B cell (primary cell): ENCODE data around the gene IL11. TPM values are rescaled to one million over a fixed set of nuclear protein-coding genes. Genes with fewer than 3 reads are reported as not detected.

Source experiments
- ATAC-seq: fragments of 200-7000 bp; cut with Tn5 transposase; one replicate; pipeline ENCODE4 v1.10.0; 2021; ENCODE audit warnings: low read depth, mild to moderate bottlenecking, moderate number of reproducible peaks, moderate library complexity
- CTCF ChIA-PET: fragments of 350-600 bp; sonication (Branson Sonifier 250); formaldehyde crosslinking; loops from one replicate; lab custom pipeline; 2021; ENCODE audit warnings: antibody characterized with exemption, inconsistent platforms; lab: Charles Lee
- POLR2A ChIA-PET: fragments of 350-600 bp; sonication (Branson Sonifier 250); formaldehyde crosslinking; loops from one replicate; lab custom pipeline; 2021; ENCODE audit warnings: antibody characterized with exemption; lab: Charles Lee
- DNase-seq: peaks from one replicate; pipeline ENCODE4 v3.0.0; 2013
- H2AFZ ChIP-seq: 2 replicates; pipeline ENCODE4 v1.6.1; 2012; ENCODE audit warnings: mild to moderate bottlenecking, low read depth, low read length; ENCODE audit not compliant: insufficient read depth, poor library complexity, severe bottlenecking
- H3K27ac ChIP-seq, 2 donors: 1 replicate in 1 of 2; 2 replicates in 1 of 2; pipeline ENCODE4 v1.5.1; 2012 to 2013; ENCODE audit warnings: low read length in 2 of 2, mild to moderate bottlenecking in 2 of 2, moderate library complexity in 1 of 2
- H3K27me3 ChIP-seq, 4 experiments: fragments of 200-600 bp in 1 of 4; sonication (generic) in 1 of 4; replicated peaks in 1 of 4; 1 replicate in 2 of 4; 2 replicates in 2 of 4; pipeline versions ENCODE4 v1.6.1 to v1.7.0; 2013 to 2016; ENCODE audit warnings: low read length in 3 of 4, mild to moderate bottlenecking in 2 of 4, mixed read lengths in 1 of 4, moderate library complexity in 1 of 4; ENCODE audit not compliant: insufficient read depth in 4 of 4, control insufficient read depth in 3 of 4; ENCODE audit errors: control extremely low read depth in 1 of 4
- H3K36me3 ChIP-seq, 2 experiments: replicated peaks in 1 of 2; 1 replicate in 1 of 2; 2 replicates in 1 of 2; pipeline versions ENCODE4 v1.6.1 to v1.7.1; 2013; ENCODE audit warnings: low read length in 1 of 2; ENCODE audit not compliant: insufficient read depth in 2 of 2, control insufficient read depth in 1 of 2; ENCODE audit errors: control extremely low read depth in 1 of 2, extremely low read depth in 1 of 2
- H3K4me1 ChIP-seq, 2 donors: fragments of 200-600 bp in 1 of 2; sonication (generic) in 1 of 2; 1 replicate in 1 of 2; 2 replicates in 1 of 2; pipeline versions ENCODE4 v1.5.1 to v1.6.1; 2013 to 2017; ENCODE audit warnings: low read length in 2 of 2; ENCODE audit not compliant: control insufficient read depth in 2 of 2, insufficient read depth in 2 of 2
- H3K4me2 ChIP-seq: replicated peaks from 2 replicates; pipeline ENCODE3; 2012; ENCODE audit warnings: mild to moderate bottlenecking, low read depth, low read length; ENCODE audit not compliant: poor library complexity, severe bottlenecking
- H3K4me3 ChIP-seq, 5 experiments: fragments of 200-600 bp in 1 of 5; sonication (generic) in 1 of 5; 1 replicate in 3 of 5; 2 replicates in 2 of 5; pipeline versions ENCODE4 v1.5.1 to v1.7.0; 2011 to 2016; ENCODE audit warnings: low read length in 4 of 5, mild to moderate bottlenecking in 4 of 5, low read depth in 2 of 5, control low read depth in 1 of 5, moderate library complexity in 1 of 5; ENCODE audit not compliant: insufficient read depth in 1 of 5; ENCODE audit errors: control extremely low read depth in 1 of 5, extremely low read depth in 1 of 5
- H3K79me2 ChIP-seq: fragments of 200-600 bp; sonication (generic); one replicate; pipeline ENCODE4 v1.6.0; 2016; ENCODE audit warnings: low read length; ENCODE audit not compliant: control insufficient read depth, insufficient read depth
- H3K9ac ChIP-seq: fragments of 200-600 bp; sonication (generic); 2 replicates; pipeline ENCODE4 v1.6.1; 2017; ENCODE audit warnings: mild to moderate bottlenecking, low read length, moderate library complexity
- H3K9me3 ChIP-seq, 3 donors: one replicate each; pipeline versions ENCODE4 v1.6.1 to v1.7.1; 2013; ENCODE audit warnings: low read length in 2 of 3; ENCODE audit not compliant: control insufficient read depth in 2 of 3, insufficient read depth in 1 of 3; ENCODE audit errors: control extremely low read depth in 1 of 3
- H4K20me1 ChIP-seq: 2 replicates; pipeline ENCODE4 v1.6.0; 2012; ENCODE audit warnings: mild to moderate bottlenecking, low read length; ENCODE audit not compliant: insufficient read depth, control insufficient read depth, poor library complexity, severe bottlenecking
- H3K27ac Mint-ChIP-seq: one replicate; pipeline ENCODE4 v1.8.0; 2021; ENCODE audit warnings: mixed read lengths
- H3K27me3 Mint-ChIP-seq: one replicate; pipeline ENCODE4 v1.8.0; 2021; ENCODE audit warnings: mixed read lengths
- H3K4me1 Mint-ChIP-seq: one replicate; pipeline ENCODE4 v1.8.0; 2021; ENCODE audit warnings: mixed read lengths
- H3K4me3 Mint-ChIP-seq: one replicate; pipeline ENCODE4 v1.8.0; 2021; ENCODE audit warnings: mixed read lengths
- H3K9me3 Mint-ChIP-seq: one replicate; pipeline ENCODE4 v1.8.0; 2022; ENCODE audit warnings: mixed read lengths; ENCODE audit not compliant: insufficient read depth
- CTCF ChIP-seq: fragments of 200-600 bp; IDR thresholded peaks from one replicate; pipeline ENCODE4 v1.8.0; 2022; ENCODE audit warnings: antibody characterized with exemption, mild to moderate bottlenecking
- EZH2 ChIP-seq: IDR thresholded peaks from 2 replicates; pipeline ENCODE4 v1.6.1; 2012; ENCODE audit warnings: borderline replicate concordance, low read depth, mild to moderate bottlenecking, moderate library complexity, low read length; ENCODE audit not compliant: insufficient read depth, poor library complexity, severe bottlenecking
- WGBS: methylation state at CpG from one replicate; pipeline ENCODE4 v1.1.5; 2013; ENCODE audit warnings: missing lambda C conversion rate; ENCODE audit not compliant: insufficient coverage; 5-methylcytosine and 5-hydroxymethylcytosine counted together
- intact Hi-C: fragments of 100-400 bp; cut with micrococcal nuclease; formaldehyde crosslinking; loops from one replicate; pipeline ENCODE4 v1.10.0; 2022
- polyA plus RNA-seq: library from polyadenylated mRNA; depleted of rRNA; stranded (reverse); fragments of >200 nt; gene quantifications from 2 replicates; pipeline ENCODE4 v1.2.3, GENCODE V29; 2012
- total RNA-seq, 2 donors: library from RNA; stranded (reverse); fragments of 120-200 nt in 1 of 2; gene quantifications; 1 replicate in 1 of 2; 2 replicates in 1 of 2; pipeline versions ENCODE4 v1.2.3 to v1.2.4, GENCODE V29; 2013 to 2022

Gene IL11
- total and polyA plus RNA-seq, 2 donors (not counting 1 experiment from before 2014, with no cell fraction given), result not detected

DNA sequence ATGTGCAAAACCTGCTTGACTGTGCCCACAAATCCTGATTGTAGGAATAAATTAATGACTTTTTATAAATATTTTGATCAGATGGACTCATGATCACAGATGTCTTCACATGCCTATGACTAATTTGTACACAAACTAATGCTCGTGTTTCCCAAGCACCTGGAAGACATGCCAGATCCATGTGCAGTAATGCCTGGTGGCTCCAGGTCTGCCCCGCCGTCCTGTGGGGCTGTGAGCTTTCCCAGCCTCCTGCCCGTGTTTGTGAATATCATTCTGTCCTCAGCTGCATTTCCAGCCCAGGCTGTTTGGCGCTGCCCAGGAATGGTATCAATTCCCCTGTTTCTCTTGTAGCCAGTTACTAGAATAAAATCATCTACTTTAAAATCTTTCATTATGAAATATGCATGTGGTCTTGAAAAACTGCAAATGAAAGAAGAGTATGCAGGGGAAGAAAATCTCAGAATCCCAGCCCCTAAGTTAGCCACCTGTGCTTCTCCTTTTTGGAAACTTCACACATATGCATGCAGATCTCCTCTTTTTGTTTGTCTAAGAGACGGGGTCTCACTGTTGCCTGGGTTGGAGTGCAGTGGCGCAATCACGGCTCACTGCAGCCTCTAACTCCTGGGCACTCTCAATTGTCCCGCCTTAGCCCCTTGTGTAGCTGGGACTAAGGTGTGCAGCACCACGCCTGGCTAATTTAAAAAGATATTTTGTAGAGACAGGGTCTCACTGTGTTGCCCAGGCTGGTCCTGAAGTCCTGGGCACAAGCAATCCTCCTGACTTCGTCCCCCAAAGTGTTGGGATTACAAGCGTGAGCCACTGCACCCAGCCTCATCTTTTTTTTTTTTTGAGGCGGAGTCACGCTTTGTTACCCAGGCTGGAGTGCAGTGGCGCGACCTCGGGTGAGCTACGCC lies 21.7 kb upstream of the IL11 start:
- H3K27me3 Mint-ChIP-seq, result no peaks in the 10 kb centered on the region
- no peak overlapping the region for H3K9ac ChIP-seq
- ChIA-PET CTCF (interaction anchor here (1.1 kb wide), 1 partner anchor 8 kb away, joined by 3 read pairs; the partner anchor contains the start of gene TMEM238), POLR2A (interaction anchor here (0.7 kb wide), 1 partner anchor 100 kb away, joined by 3 read pairs; no protein-coding TSS in a partner anchor)
- no peak overlapping the region for H3K27ac ChIP-seq
- TF ChIP-seq CTCF, result no peak
- TF ChIP-seq EZH2, result no peak
- H3K79me2 ChIP-seq, result peaks cover 23% of the 10 kb centered on the region
- WGBS, result 86% methylated on average over 16 of the region's 18 CpGs
- peaks cover 53% of the 10 kb centered on the region for H4K20me1 ChIP-seq
- H3K4me2 ChIP-seq, result no peak overlapping the region
- H3K36me3 ChIP-seq, result peaks cover 3 to 45% of the 10 kb centered on the region in 2 experiments
- H3K27ac Mint-ChIP-seq, result no peak overlapping the region
- H2AFZ ChIP-seq, result no peak overlapping the region
- no peaks in the 10 kb centered on the region for H3K9me3 Mint-ChIP-seq
- H3K27me3 ChIP-seq, result no peaks in the 10 kb centered on the region
- ATAC-seq (no peak), DNase-seq (no peak)
- H3K4me3 ChIP-seq, result no peak overlapping the region
- no peak overlapping the region for H3K4me3 Mint-ChIP-seq
- intact Hi-C loops, result no loop called here
- H3K4me1 ChIP-seq, result peaks cover 20 to 26% of the 10 kb centered on the region in 2 donors
- peaks cover 34% of the 10 kb centered on the region for H3K4me1 Mint-ChIP-seq
- no peaks in the 10 kb centered on the region for H3K9me3 ChIP-seq

DNA sequence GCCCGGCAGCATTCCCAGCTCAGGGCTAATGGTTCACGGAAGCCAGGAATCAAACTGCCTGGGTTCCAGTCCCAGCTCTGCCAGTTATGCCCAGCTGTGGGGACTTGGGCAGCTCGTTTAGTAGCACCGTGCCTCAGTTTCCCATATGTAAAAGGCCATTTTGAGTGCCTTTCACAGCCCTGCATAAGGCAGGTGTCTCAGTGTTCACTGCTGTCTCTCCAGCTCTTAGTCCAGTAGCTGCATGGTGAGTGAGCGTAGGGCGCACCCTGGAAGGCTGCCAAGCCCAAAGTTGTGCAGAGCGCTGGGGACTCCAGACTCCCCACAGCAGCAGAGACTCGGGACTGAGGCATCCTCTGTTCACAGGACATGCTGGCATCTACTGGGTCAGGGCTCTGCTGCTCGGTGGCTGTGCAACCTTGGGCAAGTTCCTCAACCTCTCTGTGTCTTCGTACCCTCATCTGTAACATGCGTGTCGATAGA lies 21.0 kb upstream of the IL11 start:
- WGBS, result 91% methylated on average over 12 of the region's 12 CpGs
- Histone ChIP-seq H3K4me1 (peaks cover 24 to 33% of the 10 kb centered on the region in 2 donors), H3K27me3 (no peaks in the 10 kb centered on the region), H3K4me3 (no peak overlapping the region), H3K4me2 (no peak overlapping the region), H3K9me3 (no peaks in the 10 kb centered on the region), H3K36me3 (peaks cover 3 to 48% of the 10 kb centered on the region in 2 experiments), H4K20me1 (peaks cover 61% of the 10 kb centered on the region), H3K27ac (no peak overlapping the region), H3K9ac (no peak overlapping the region), H2AFZ (no peak overlapping the region), H3K79me2 (peaks cover 31% of the 10 kb centered on the region)
- DNase-seq (no peak), ATAC-seq (no peak)
- no peak for TF ChIP-seq EZH2
- TF ChIP-seq CTCF, result no peak
- Mint-ChIP-seq H3K27ac (no peak overlapping the region), H3K27me3 (no peaks in the 10 kb centered on the region), H3K9me3 (no peaks in the 10 kb centered on the region), H3K4me1 (peaks cover 40% of the 10 kb centered on the region), H3K4me3 (no peak overlapping the region)
- intact Hi-C loops, result no loop called here
- ChIA-PET CTCF (no interaction called here), POLR2A (no interaction called here)
